ENCODE data around the gene OR10V1. TPM values are rescaled to one million over a fixed set of nuclear protein-coding genes. Genes with fewer than 3 reads are reported as not detected.

Gene OR10V1
- total and polyA plus RNA-seq, 2 donors: not detected

- Histone ChIP-seq H3K4me1 (ENCODE audit: control insufficient read depth in 2 of 2, insufficient read depth in 2 of 2, low read length in 2 of 2) (peaks cover 5 to 20% of the 10 kb centered on the region in 2 donors), H3K27ac (ENCODE audit: low read depth in 1 of 2, low read length in 1 of 2) (peak within 1 kb of the TSS in 1 of 2 donors; percentile 66), H3K9me3 (ENCODE audit: control insufficient read depth in 2 of 2, insufficient read depth in 1 of 2, low read length in 1 of 2) (no peaks in the 10 kb centered on the region), H3K4me3 (ENCODE audit: low read length in 2 of 2) (peak within 1 kb of the TSS; percentile 62 to 81), H3K36me3 (ENCODE audit: control insufficient read depth in 2 of 2, insufficient read depth in 2 of 2, low read length in 1 of 2) (no peaks in the 10 kb centered on the region), H3K27me3 (ENCODE audit: control insufficient read depth in 2 of 2, insufficient read depth in 1 of 2, low read length in 1 of 2) (peaks cover 6 to 36% of the 10 kb centered on the region in 2 donors)
- under 1% methylated on average over 80 of the region's 80 CpGs for WGBS
- peak in 7 of 9 donors; percentile 14 to 69 (median 41) for DNase-seq (ENCODE audit: low read depth in 6 of 9, low spot score in 9 of 9)
These were observed 41.4 kb upstream of the OR10V1 start, which contains the start of gene STX3 for GRCh38 chr11:59754859-59755700. Gene STX3 (plus strand): TSS chr11:59755376. CDS start chr11:59755606, 230 bp downstream.

- Histone ChIP-seq H3K4me3 (ENCODE audit: low read length in 2 of 2) (peak overlapping the region; percentile 62 to 81), H3K4me1 (ENCODE audit: control insufficient read depth in 2 of 2, insufficient read depth in 2 of 2, low read length in 2 of 2) (peaks cover 5 to 20% of the 10 kb centered on the region in 2 donors), H3K9me3 (ENCODE audit: control insufficient read depth in 2 of 2, insufficient read depth in 1 of 2, low read length in 1 of 2) (no peaks in the 10 kb centered on the region), H3K36me3 (ENCODE audit: control insufficient read depth in 2 of 2, insufficient read depth in 2 of 2, low read length in 1 of 2) (no peaks in the 10 kb centered on the region), H3K27me3 (ENCODE audit: control insufficient read depth in 2 of 2, insufficient read depth in 1 of 2, low read length in 1 of 2) (peaks cover 6 to 36% of the 10 kb centered on the region in 2 donors), H3K27ac (ENCODE audit: low read depth in 1 of 2, low read length in 1 of 2) (no peak overlapping the region)
- peak in 6 of 9 donors; percentile 15 to 62 (median 28) for DNase-seq (ENCODE audit: low read depth in 6 of 9, low spot score in 9 of 9)
- WGBS: 0% methylated on average over 20 of the region's 20 CpGs
These were observed 40.8 kb upstream of the OR10V1 start for GRCh38 chr11:59754494-59754858.

- whole genome bisulfite sequencing: 38% methylated on average over 47 of the region's 47 CpGs
- peak; percentile 53 to 84 (median 74) for DNase-seq (ENCODE audit: low read depth in 6 of 9, low spot score in 9 of 9)
- H3K9me3 ChIP-seq (ENCODE audit: control insufficient read depth in 2 of 2, insufficient read depth in 1 of 2, low read length in 1 of 2): no peaks in the 10 kb centered on the region
- H3K27ac ChIP-seq (ENCODE audit: low read depth in 1 of 2, low read length in 1 of 2): no peak overlapping the region
- no peaks in the 10 kb centered on the region for H3K36me3 ChIP-seq (ENCODE audit: control insufficient read depth in 2 of 2, insufficient read depth in 2 of 2, low read length in 1 of 2)
- H3K27me3 ChIP-seq (ENCODE audit: control insufficient read depth in 2 of 2, insufficient read depth in 1 of 2, low read length in 1 of 2): peaks cover 6 to 34% of the 10 kb centered on the region in 2 donors
- peak overlapping the region; percentile 62 to 81 for H3K4me3 ChIP-seq (ENCODE audit: low read length in 2 of 2)
- H3K4me1 ChIP-seq (ENCODE audit: control insufficient read depth in 2 of 2, insufficient read depth in 2 of 2, low read length in 2 of 2): peaks cover 5 to 20% of the 10 kb centered on the region in 2 donors
These were observed 40.2 kb upstream of the OR10V1 start for GRCh38 chr11:59753650-59754493.

GRCh38 chr11:59746111-59746510 lies 32.5 kb upstream of the OR10V1 start:
- 96% methylated on average over 2 of the region's 2 CpGs for WGBS
- Histone ChIP-seq H3K27me3 (ENCODE audit: control insufficient read depth in 2 of 2, insufficient read depth in 1 of 2, low read length in 1 of 2) (no peaks in the 10 kb centered on the region), H3K4me1 (ENCODE audit: control insufficient read depth in 2 of 2, insufficient read depth in 2 of 2, low read length in 2 of 2) (no peaks in the 10 kb centered on the region), H3K27ac (ENCODE audit: low read depth in 1 of 2, low read length in 1 of 2) (no peak overlapping the region), H3K9me3 (ENCODE audit: control insufficient read depth in 2 of 2, insufficient read depth in 1 of 2, low read length in 1 of 2) (no peaks in the 10 kb centered on the region), H3K4me3 (ENCODE audit: low read length in 2 of 2) (no peak overlapping the region), H3K36me3 (ENCODE audit: control insufficient read depth in 2 of 2, insufficient read depth in 2 of 2, low read length in 1 of 2) (no peaks in the 10 kb centered on the region)
- DNase-seq (ENCODE audit: low read depth in 6 of 9, low spot score in 9 of 9): no peak

GRCh38 chr11:59730896-59731565 lies 17.4 kb upstream of the OR10V1 start:
- Histone ChIP-seq H3K27me3 (ENCODE audit: control insufficient read depth in 2 of 2, insufficient read depth in 1 of 2, low read length in 1 of 2) (no peaks in the 10 kb centered on the region), H3K4me3 (ENCODE audit: low read length in 2 of 2) (no peak overlapping the region), H3K9me3 (ENCODE audit: control insufficient read depth in 2 of 2, insufficient read depth in 1 of 2, low read length in 1 of 2) (no peaks in the 10 kb centered on the region), H3K27ac (ENCODE audit: low read depth in 1 of 2, low read length in 1 of 2) (no peak overlapping the region), H3K4me1 (ENCODE audit: control insufficient read depth in 2 of 2, insufficient read depth in 2 of 2, low read length in 2 of 2) (no peaks in the 10 kb centered on the region), H3K36me3 (ENCODE audit: control insufficient read depth in 2 of 2, insufficient read depth in 2 of 2, low read length in 1 of 2) (no peaks in the 10 kb centered on the region)
- DNase-seq (ENCODE audit: low read depth in 6 of 9, low spot score in 9 of 9): no peak
- WGBS: 94% methylated on average over 2 of the region's 2 CpGs

- DNase-seq (ENCODE audit: low read depth in 6 of 9, low spot score in 9 of 9): no peak
- no peaks in the 10 kb centered on the region for H3K27me3 ChIP-seq (ENCODE audit: control insufficient read depth in 2 of 2, insufficient read depth in 1 of 2, low read length in 1 of 2)
- no peaks in the 10 kb centered on the region for H3K4me1 ChIP-seq (ENCODE audit: control insufficient read depth in 2 of 2, insufficient read depth in 2 of 2, low read length in 2 of 2)
- H3K9me3 ChIP-seq (ENCODE audit: control insufficient read depth in 2 of 2, insufficient read depth in 1 of 2, low read length in 1 of 2): no peaks in the 10 kb centered on the region
- H3K36me3 ChIP-seq (ENCODE audit: control insufficient read depth in 2 of 2, insufficient read depth in 2 of 2, low read length in 1 of 2): no peaks in the 10 kb centered on the region
- WGBS: 95% methylated on average over 5 of the region's 5 CpGs
- no peak overlapping the region for H3K27ac ChIP-seq (ENCODE audit: low read depth in 1 of 2, low read length in 1 of 2)
- H3K4me3 ChIP-seq (ENCODE audit: low read length in 2 of 2): no peak overlapping the region
These were observed 16.2 kb upstream of the OR10V1 start for GRCh38 chr11:59729834-59730233.

- no peak for DNase-seq (ENCODE audit: low read depth in 6 of 9, low spot score in 9 of 9)
- Histone ChIP-seq H3K4me1 (ENCODE audit: control insufficient read depth in 2 of 2, insufficient read depth in 2 of 2, low read length in 2 of 2) (no peaks in the 10 kb centered on the region), H3K36me3 (ENCODE audit: control insufficient read depth in 2 of 2, insufficient read depth in 2 of 2, low read length in 1 of 2) (no peaks in the 10 kb centered on the region), H3K27ac (ENCODE audit: low read depth in 1 of 2, low read length in 1 of 2) (no peak overlapping the region), H3K27me3 (ENCODE audit: control insufficient read depth in 2 of 2, insufficient read depth in 1 of 2, low read length in 1 of 2) (no peaks in the 10 kb centered on the region), H3K9me3 (ENCODE audit: control insufficient read depth in 2 of 2, insufficient read depth in 1 of 2, low read length in 1 of 2) (no peaks in the 10 kb centered on the region), H3K4me3 (ENCODE audit: low read length in 2 of 2) (no peak overlapping the region)
- WGBS: 22% methylated on average over 1 of the region's 1 CpG
These were observed 15.3 kb upstream of the OR10V1 start for GRCh38 chr11:59728913-59729312.

GRCh38 chr11:59728154-59728553 lies 14.5 kb upstream of the OR10V1 start:
- H3K27me3 ChIP-seq (ENCODE audit: control insufficient read depth in 2 of 2, insufficient read depth in 1 of 2, low read length in 1 of 2): no peaks in the 10 kb centered on the region
- H3K36me3 ChIP-seq (ENCODE audit: control insufficient read depth in 2 of 2, insufficient read depth in 2 of 2, low read length in 1 of 2): no peaks in the 10 kb centered on the region
- H3K4me1 ChIP-seq (ENCODE audit: control insufficient read depth in 2 of 2, insufficient read depth in 2 of 2, low read length in 2 of 2): no peaks in the 10 kb centered on the region
- DNase-seq (ENCODE audit: low read depth in 6 of 9, low spot score in 9 of 9): no peak
- H3K4me3 ChIP-seq (ENCODE audit: low read length in 2 of 2): no peak overlapping the region
- no peaks in the 10 kb centered on the region for H3K9me3 ChIP-seq (ENCODE audit: control insufficient read depth in 2 of 2, insufficient read depth in 1 of 2, low read length in 1 of 2)
- no peak overlapping the region for H3K27ac ChIP-seq (ENCODE audit: low read depth in 1 of 2, low read length in 1 of 2)
- 91% methylated on average over 3 of the region's 3 CpGs for WGBS
